T-helper 2 cell treated with Interferon-gamma antibody and Interleukin-4, amounts not matched to agents 5 μg/mL and 100 μg/mL, for 36 hours (primary cell): ENCODE results near the gene ZNF423.

Experiments used
- DNase-seq: peaks from one replicate; pipeline ENCODE4 v3.0.0; 2021; ENCODE audit warnings: low spot score
- H3K27ac Mint-ChIP-seq: one replicate; pipeline ENCODE4 v1.8.0; 2021; ENCODE audit warnings: mild to moderate bottlenecking, mixed read lengths
- H3K27me3 Mint-ChIP-seq: one replicate; pipeline ENCODE4 v1.8.0; 2021; ENCODE audit warnings: low read depth, mixed read lengths
- H3K36me3 Mint-ChIP-seq: one replicate; pipeline ENCODE4 v1.8.0; 2021; ENCODE audit warnings: low read depth, mixed read lengths
- H3K4me1 Mint-ChIP-seq: one replicate; pipeline ENCODE4 v1.8.0; 2021; ENCODE audit warnings: low read depth, mixed read lengths
- H3K4me3 Mint-ChIP-seq: one replicate; pipeline ENCODE4 v1.8.0; 2022; ENCODE audit warnings: mild to moderate bottlenecking, moderate library complexity, mixed read lengths
- H3K9me3 Mint-ChIP-seq: one replicate; pipeline ENCODE4 v1.8.0; 2021; ENCODE audit warnings: mixed read lengths

The ZNF423 gene

DNA sequence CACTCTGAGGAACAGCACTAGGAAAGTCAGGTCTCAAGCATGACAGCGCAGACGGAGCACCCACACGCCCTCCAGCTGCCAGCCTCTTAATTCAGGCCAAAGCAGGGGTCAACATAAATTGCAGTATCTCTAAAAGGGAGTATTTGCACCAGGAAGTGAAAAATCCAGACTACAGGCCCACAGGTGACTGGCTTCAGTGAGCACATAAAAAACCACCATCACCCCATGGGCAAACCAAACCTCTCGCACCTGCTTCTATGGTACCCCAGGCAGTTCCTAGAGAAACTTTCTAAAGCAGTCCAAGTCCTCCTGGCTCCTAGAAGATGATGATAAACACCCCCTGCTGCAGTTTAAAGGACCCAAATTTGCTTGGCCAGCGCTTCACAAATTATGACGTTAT is 129.8 kb downstream of the ZNF423 start:
- H3K36me3 Mint-ChIP-seq: no peaks in the 10 kb centered on the region
- no peak overlapping the region for H3K4me3 Mint-ChIP-seq
- no peak for DNase-seq
- H3K9me3 Mint-ChIP-seq: peaks cover 10% of the 10 kb centered on the region
- H3K4me1 Mint-ChIP-seq: no peaks in the 10 kb centered on the region
- no peaks in the 10 kb centered on the region for H3K27me3 Mint-ChIP-seq
- H3K27ac Mint-ChIP-seq: no peak overlapping the region

DNA sequence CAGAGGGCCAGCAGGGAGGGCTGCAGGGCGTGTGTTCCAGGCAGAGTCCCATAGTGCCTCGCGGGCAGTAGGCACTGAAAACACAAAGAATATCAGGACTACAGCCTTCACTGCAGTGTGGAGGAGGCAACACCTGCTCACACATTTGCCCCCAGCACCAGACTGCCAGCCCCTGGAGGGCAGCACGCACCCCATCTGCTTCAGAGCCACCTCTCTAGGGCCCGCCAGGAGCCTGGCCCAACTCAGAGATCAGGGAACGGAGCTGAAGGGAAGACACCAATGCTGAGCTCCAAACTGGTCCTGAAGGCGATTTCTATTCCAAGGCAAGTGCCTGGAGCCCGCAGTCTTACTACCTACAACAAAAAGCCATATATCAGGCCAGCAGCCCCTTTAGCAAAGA is 130.3 kb downstream of the ZNF423 start:
- Mint-ChIP-seq H3K27ac (no peak overlapping the region), H3K36me3 (no peaks in the 10 kb centered on the region), H3K27me3 (no peaks in the 10 kb centered on the region), H3K4me3 (no peak overlapping the region), H3K4me1 (no peaks in the 10 kb centered on the region), H3K9me3 (peaks cover 7% of the 10 kb centered on the region)
- DNase-seq: no peak

DNA sequence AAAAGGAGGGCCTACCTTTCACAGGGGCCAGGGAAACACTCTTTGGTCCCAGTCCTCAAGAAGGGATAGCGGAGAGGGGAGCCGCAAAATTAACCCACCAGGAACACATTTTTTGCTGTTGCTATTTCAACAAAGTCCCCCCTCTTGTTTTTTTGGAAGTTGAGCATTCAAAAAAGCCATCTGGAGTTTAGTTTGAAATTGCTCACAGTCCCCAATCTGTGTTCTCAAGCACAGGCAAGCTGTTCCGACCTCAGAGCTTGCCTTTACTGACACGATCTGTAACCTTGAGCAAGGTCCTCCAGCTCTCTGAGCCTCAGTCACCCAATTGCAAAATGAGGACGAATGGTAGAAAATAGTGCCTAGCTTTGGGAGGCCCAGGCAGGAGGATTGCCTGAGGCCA is 131.1 kb downstream of the ZNF423 start:
- Mint-ChIP-seq H3K27ac (no peak overlapping the region), H3K27me3 (no peaks in the 10 kb centered on the region), H3K4me3 (no peak overlapping the region), H3K4me1 (no peaks in the 10 kb centered on the region), H3K9me3 (peaks cover 2% of the 10 kb centered on the region), H3K36me3 (no peaks in the 10 kb centered on the region)
- DNase-seq: no peak

DNA sequence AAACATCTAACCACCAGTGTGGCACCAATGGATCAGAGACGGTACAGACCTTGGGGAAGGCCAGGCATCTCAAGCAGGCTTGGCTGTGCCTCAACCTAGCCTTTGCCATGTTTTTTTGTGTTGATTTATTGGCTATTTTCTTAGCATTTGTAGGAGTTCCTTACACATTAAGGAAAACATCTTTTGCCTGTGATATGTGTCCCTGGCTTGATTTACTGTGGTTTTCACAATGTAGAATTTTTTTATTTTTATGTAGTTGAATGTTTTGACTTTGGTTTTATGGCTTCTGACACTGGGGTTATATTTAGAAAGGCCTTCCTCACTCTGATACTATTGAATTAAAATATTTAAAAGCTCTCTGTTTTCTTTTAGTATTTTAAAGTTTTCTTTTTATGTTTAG is 132.6 kb downstream of the ZNF423 start:
- Mint-ChIP-seq H3K4me3 (no peak overlapping the region), H3K27ac (no peak overlapping the region), H3K9me3 (no peaks in the 10 kb centered on the region), H3K4me1 (no peaks in the 10 kb centered on the region), H3K27me3 (no peaks in the 10 kb centered on the region), H3K36me3 (no peaks in the 10 kb centered on the region)
- no peak for DNase-seq

DNA sequence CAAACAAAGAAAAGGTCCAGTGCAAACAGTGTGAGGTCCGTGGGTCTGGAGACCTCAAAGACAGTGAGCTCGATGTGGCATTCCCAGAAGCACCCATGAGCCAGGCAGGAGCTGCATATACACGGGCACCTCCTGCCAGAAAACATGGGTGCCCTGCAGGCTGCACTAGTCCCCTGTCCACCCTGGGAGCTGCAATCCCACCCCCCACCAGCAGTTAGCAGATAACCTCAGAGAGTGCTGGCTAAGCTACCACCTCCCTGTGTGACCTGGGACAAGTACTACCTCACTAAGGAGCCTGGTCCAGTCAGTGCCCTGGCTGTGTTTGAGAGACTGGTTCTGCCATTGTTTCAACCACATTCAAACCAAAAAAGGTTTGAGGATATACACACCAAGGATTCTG is 135.7 kb downstream of the ZNF423 start:
- H3K27me3 Mint-ChIP-seq: no peaks in the 10 kb centered on the region
- no peak overlapping the region for H3K27ac Mint-ChIP-seq
- no peaks in the 10 kb centered on the region for H3K9me3 Mint-ChIP-seq
- DNase-seq: no peak
- H3K36me3 Mint-ChIP-seq: no peaks in the 10 kb centered on the region
- no peak overlapping the region for H3K4me3 Mint-ChIP-seq
- no peaks in the 10 kb centered on the region for H3K4me1 Mint-ChIP-seq

DNA sequence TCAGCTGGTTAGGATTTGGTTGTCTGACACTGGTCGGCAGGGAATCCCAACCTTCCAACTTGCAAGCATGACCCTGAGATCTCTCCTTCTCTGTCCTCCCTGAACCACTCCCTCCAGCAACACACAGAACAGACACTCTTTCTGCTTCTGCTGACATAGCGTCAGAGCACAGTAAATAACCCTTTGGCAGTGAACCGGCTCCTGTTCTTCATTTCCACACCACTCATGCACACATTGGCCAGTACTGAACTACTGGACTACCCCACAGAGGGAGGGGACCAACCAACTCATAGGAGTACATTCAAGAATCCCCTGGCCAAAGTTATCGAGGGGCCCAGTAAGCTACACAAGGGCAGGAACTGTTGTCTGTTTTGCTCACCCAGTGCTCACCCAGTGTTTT is 138.2 kb downstream of the ZNF423 start:
- no peak overlapping the region for H3K4me3 Mint-ChIP-seq
- no peaks in the 10 kb centered on the region for H3K4me1 Mint-ChIP-seq
- no peaks in the 10 kb centered on the region for H3K27me3 Mint-ChIP-seq
- no peaks in the 10 kb centered on the region for H3K36me3 Mint-ChIP-seq
- no peak overlapping the region for H3K27ac Mint-ChIP-seq
- DNase-seq: no peak
- H3K9me3 Mint-ChIP-seq: no peaks in the 10 kb centered on the region

DNA sequence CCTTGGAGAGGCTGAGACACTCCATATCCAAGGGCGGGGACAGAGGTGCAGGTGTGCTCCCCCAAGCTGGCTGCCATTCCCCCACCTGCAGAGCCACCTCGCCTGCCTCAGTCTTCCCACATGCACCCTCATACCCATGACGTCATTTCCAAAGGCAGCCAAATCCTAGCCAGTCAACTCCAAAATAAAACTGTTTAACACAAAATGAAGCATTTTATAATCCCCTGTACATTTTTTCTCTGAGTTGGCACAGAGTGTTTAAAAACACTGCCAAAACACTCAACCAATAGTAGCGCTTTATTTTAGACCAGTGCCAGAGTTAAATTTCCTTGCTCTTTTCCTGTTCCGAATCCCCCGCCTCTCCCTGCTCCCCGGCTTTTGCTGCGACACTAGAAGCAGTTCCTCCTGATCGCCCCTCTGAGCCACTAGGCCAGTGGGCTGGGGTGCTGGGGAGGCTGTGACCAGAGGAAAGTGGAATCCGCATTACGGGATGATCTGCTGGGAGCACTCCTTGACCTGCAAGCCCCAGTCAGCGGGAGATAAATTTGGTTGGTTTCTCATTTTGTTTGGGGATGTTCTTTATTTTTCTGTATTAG is 139.5 kb downstream of the ZNF423 start:
- Mint-ChIP-seq H3K4me1 (no peaks in the 10 kb centered on the region), H3K4me3 (no peak overlapping the region), H3K9me3 (no peaks in the 10 kb centered on the region), H3K27me3 (no peaks in the 10 kb centered on the region), H3K27ac (no peak overlapping the region), H3K36me3 (no peaks in the 10 kb centered on the region)
- no peak for DNase-seq

DNA sequence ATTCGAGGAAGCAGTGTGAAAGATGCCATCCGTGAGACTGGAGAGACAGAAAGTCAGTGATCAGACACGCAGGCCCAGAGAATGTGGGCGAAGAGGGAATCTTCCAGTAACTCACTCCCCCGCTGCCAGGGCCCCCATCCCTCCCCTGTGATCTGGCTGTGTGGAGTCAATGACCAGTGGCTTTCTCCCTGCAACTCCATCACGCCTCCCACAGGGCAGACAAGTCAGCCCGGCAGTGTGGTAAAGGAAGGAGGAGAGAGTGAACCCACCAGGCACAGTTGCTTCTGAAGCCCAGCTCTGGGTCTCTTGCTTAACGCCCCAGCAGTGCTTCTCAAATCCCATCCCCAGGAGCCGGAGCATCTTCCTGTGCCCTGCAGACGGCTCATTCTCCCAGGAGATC is 142.1 kb downstream of the ZNF423 start:
- H3K36me3 Mint-ChIP-seq: no peaks in the 10 kb centered on the region
- H3K27me3 Mint-ChIP-seq: no peaks in the 10 kb centered on the region
- no peak overlapping the region for H3K4me3 Mint-ChIP-seq

DNA sequence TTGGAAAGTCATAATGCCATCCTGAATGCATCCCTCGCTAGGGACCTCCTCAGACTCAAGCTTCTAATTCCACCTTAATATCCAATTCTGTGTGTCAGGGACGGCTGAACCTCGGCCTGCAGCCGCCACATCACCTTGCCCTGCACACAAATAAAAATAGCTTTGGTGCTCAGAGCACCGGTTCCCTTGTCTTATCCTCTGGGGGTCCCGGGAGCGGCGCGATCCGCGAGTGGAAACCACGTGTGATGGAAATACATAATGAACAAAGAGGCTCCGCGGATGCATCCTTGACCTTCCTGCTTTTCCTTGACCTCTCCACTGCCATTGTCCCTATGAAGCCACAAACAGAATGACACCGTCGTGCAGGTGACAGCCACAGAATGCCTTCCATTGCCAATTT is 143.4 kb downstream of the ZNF423 start:
- no peaks in the 10 kb centered on the region for H3K27me3 Mint-ChIP-seq
- H3K27ac Mint-ChIP-seq: no peak overlapping the region
- H3K4me1 Mint-ChIP-seq: no peaks in the 10 kb centered on the region
- H3K4me3 Mint-ChIP-seq: no peak overlapping the region
- no peak for DNase-seq
- H3K9me3 Mint-ChIP-seq: no peaks in the 10 kb centered on the region
- H3K36me3 Mint-ChIP-seq: no peaks in the 10 kb centered on the region

More for the DNA sequence above, 142.1 kb downstream of the ZNF423 start:
- no peak for DNase-seq
- Mint-ChIP-seq H3K4me1 (no peaks in the 10 kb centered on the region), H3K9me3 (no peaks in the 10 kb centered on the region), H3K27ac (no peak overlapping the region)

DNA sequence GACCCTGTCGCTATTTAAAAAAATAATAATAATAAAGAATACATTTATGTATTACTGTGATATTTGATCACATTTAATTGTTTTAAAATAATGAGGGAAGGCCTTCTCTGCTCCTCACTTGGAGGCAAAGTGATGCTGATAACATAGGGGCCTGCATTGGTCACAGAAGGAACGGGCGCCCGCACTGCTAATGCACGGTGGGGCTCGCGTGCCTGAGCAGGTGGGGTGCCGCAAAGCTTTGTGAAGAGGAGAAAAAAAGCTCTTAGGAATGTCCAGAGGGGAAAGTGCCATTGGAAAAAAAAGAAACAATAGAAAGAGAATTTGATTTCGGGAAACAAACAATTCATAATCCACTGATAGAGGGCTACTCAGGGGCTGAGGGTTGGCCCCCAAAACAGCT is 143.8 kb downstream of the ZNF423 start:
- DNase-seq: no peak
- Mint-ChIP-seq H3K4me3 (no peak overlapping the region), H3K27ac (no peak overlapping the region), H3K27me3 (no peaks in the 10 kb centered on the region), H3K4me1 (no peaks in the 10 kb centered on the region), H3K36me3 (no peaks in the 10 kb centered on the region), H3K9me3 (no peaks in the 10 kb centered on the region)

DNA sequence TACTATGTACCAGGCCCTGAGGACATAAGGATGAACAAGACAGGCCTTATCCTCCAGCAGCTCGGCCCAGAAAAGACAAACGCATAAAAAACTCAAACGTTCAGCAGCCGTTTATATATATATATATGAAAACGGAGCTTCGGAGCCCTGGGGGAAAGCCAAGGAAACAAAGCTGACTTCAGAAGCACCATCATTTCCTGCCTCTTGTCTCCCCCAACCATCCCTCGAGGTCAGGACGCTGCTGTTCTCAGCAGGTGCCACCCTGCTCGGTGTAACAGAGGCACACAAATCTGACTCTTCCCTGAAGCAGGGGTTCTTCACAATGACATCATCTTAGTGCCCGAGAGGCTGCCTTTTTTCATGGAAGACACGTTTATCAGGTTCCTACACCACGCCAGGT is 146.9 kb downstream of the ZNF423 start:
- H3K27me3 Mint-ChIP-seq: no peaks in the 10 kb centered on the region
- no peak overlapping the region for H3K27ac Mint-ChIP-seq
- H3K9me3 Mint-ChIP-seq: no peaks in the 10 kb centered on the region
- no peak overlapping the region for H3K4me3 Mint-ChIP-seq
- DNase-seq: no peak
- no peaks in the 10 kb centered on the region for H3K36me3 Mint-ChIP-seq
- no peaks in the 10 kb centered on the region for H3K4me1 Mint-ChIP-seq

DNA sequence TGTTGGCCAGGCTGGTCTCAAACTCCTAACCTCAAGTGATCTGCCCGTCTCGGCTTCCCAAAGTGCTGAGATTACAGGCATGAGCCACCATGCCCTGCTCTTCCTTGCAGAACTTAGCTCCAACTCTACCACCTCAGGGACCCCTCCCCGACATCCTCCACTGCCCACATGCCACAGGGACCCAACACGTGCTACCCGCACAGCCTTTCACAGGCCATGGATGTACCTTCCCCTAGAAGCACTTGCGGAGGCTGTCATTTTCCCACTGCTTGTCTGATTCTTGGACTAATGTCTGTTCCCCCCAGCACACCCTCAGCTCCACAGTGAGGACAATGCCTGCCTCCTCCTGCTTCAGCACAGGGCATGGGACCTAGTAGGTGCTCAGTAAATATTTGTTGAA is 147.4 kb downstream of the ZNF423 start:
- Mint-ChIP-seq H3K27ac (no peak overlapping the region), H3K36me3 (no peaks in the 10 kb centered on the region), H3K27me3 (no peaks in the 10 kb centered on the region), H3K4me1 (no peaks in the 10 kb centered on the region), H3K4me3 (no peak overlapping the region), H3K9me3 (no peaks in the 10 kb centered on the region)
- DNase-seq: no peak

DNA sequence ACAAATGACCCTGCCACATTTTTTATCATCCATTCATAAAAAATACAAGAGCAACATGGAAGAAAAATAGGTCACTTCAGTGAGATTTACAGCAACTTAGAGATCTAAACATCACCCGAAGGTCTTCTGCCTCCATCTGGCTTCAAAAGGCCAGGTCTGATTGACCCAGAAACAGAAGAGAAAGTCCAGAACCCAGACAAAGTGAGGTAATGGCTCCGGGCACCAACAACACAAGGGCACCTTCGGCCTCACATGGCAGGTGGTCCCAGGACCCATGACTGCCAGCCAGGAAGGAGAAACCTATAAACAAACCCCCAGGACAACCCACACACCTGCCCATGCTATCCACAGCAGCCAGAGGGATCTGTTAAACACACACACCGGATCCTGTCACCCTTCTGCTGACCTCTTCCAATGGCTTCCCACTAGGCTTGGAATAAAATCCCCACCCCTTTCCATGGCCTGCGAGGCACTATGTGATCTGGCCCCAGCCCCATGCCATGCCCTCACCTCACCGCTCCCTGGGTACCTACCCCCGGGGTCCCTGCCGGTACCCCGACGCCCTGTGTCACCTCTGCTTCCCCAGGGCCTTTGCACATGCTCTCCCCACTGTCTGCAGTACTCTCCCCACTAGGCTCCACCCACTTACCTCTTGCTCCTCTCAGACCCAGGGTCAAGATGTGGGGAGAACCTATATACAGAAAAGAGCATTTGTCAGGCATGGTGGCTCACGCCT is 149.1 kb downstream of the ZNF423 start:
- H3K4me3 Mint-ChIP-seq: no peak overlapping the region
- no peaks in the 10 kb centered on the region for H3K36me3 Mint-ChIP-seq
- H3K27ac Mint-ChIP-seq: no peak overlapping the region
- no peaks in the 10 kb centered on the region for H3K9me3 Mint-ChIP-seq
- no peak for DNase-seq
- no peaks in the 10 kb centered on the region for H3K4me1 Mint-ChIP-seq
- H3K27me3 Mint-ChIP-seq: no peaks in the 10 kb centered on the region

DNA sequence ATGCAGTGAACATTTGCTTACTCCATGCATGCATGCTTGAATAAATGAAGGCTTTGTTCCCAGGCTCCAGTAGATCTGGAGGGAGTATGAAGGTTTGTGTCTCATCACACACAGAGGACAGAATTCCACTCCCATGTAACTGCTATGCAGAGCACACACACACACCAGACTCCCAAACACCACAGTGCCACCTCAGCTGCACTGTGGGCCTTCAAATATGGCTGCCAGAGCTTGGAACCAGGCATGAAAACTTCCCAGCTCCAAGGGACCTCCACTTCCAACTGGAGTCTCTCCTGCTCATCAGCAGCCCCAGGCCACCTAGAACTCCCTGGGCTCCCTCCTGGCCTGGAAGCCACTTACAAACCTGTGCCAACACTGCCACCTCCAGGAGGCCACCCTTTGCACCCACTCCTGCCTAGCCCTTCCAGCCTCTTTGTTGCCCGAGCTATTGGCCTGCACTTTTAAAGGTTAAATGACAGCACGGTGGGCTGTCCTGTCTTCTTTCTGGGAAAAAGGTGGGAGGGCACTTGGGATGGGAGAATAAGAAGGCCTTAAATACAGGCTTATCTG is 151.2 kb downstream of the ZNF423 start:
- Mint-ChIP-seq H3K36me3 (no peaks in the 10 kb centered on the region), H3K27ac (no peak overlapping the region), H3K4me3 (no peak overlapping the region), H3K27me3 (peaks cover under 1% of the 10 kb centered on the region), H3K4me1 (no peaks in the 10 kb centered on the region), H3K9me3 (no peaks in the 10 kb centered on the region)
- DNase-seq: no peak

DNA sequence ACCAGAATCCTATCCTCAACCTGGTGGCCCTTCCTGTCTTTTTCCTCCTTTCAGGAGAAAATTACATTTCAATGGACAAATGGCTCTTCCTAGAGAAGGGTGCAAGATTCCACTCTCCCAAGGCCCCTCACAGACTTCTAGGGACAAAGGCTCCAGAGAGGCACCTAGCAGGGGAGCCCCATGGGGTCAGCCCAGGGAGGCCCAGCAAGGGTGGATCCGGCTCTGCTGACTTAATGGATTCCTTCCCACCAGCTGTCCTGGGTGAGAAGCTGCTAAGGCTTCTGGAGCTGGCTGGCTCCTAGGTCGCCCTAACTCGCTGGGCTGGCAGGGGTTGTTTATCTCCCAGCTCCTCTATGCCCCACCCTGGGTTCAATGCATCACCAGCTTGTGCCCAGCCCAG is 152.4 kb downstream of the ZNF423 start:
- H3K4me1 Mint-ChIP-seq: no peaks in the 10 kb centered on the region
- no peak for DNase-seq
- H3K36me3 Mint-ChIP-seq: no peaks in the 10 kb centered on the region
- H3K4me3 Mint-ChIP-seq: no peak overlapping the region
- peaks cover 4% of the 10 kb centered on the region for H3K27me3 Mint-ChIP-seq
- H3K9me3 Mint-ChIP-seq: no peaks in the 10 kb centered on the region
- H3K27ac Mint-ChIP-seq: no peak overlapping the region
